DOHH2 (cell line): ENCODE measurements around the gene CAMTA1.
"Not testable (repeated sequence)": the region's sequence is repeated elsewhere in the genome, so short reads cannot be mapped to it uniquely, and the experiment has no call there.

Experiments used
- H3F3A ChIP-seq: fragments of 200-600 bp; sonication (generic), shearing (Covaris generic); 2 replicates; pipeline ENCODE4 v1.6.0; 2016; ENCODE audit warnings: antibody characterized with exemption, mild to moderate bottlenecking; ENCODE audit not compliant: control insufficient read depth, insufficient read depth
- H3K27ac ChIP-seq: fragments of 200-600 bp; sonication (generic); 2 replicates; pipeline ENCODE4 v1.5.1; 2014; ENCODE audit warnings: low read depth, mild to moderate bottlenecking, low read length, moderate library complexity
- H3K27me3 ChIP-seq: fragments of 200-600 bp; sonication (generic); 2 replicates; pipeline ENCODE4 v1.6.1; 2014; ENCODE audit warnings: mild to moderate bottlenecking, low read length, mixed read lengths; ENCODE audit not compliant: control insufficient read depth
- H3K36me3 ChIP-seq: fragments of 200-600 bp; sonication (generic); 2 replicates; pipeline ENCODE4 v1.6.1; 2014; ENCODE audit warnings: mild to moderate bottlenecking, low read length, moderate library complexity, mixed read lengths; ENCODE audit not compliant: control insufficient read depth
- H3K4me1 ChIP-seq: fragments of 200-600 bp; sonication (generic); 2 replicates; pipeline ENCODE4 v1.6.1; 2014; ENCODE audit warnings: mild to moderate bottlenecking, low read length, mixed read lengths; ENCODE audit not compliant: control insufficient read depth
- H3K4me2 ChIP-seq: fragments of 200-600 bp; sonication (generic); 2 replicates; pipeline ENCODE4 v1.6.0; 2014; ENCODE audit warnings: mild to moderate bottlenecking, low read length, moderate library complexity
- H3K4me3 ChIP-seq: fragments of 200-600 bp; sonication (generic); 2 replicates; pipeline ENCODE4 v1.5.1; 2014; ENCODE audit warnings: mild to moderate bottlenecking, low read length, mixed read lengths
- H3K79me2 ChIP-seq: fragments of 200-600 bp; sonication (generic); 2 replicates; pipeline ENCODE4 v1.6.1; 2014; ENCODE audit warnings: mild to moderate bottlenecking, low read length, mixed read lengths; ENCODE audit not compliant: control insufficient read depth
- H3K9me2 ChIP-seq: fragments of 200-600 bp; sonication (generic); replicated peaks from 2 replicates; pipeline ENCODE4 v1.6.1; 2014; ENCODE audit warnings: mild to moderate bottlenecking, low read length, mixed read lengths; ENCODE audit not compliant: control insufficient read depth
- H3K9me3 ChIP-seq: fragments of 200-600 bp; sonication (generic); 2 replicates; pipeline ENCODE4 v1.6.1; 2014; ENCODE audit warnings: antibody characterized with exemption, low read length, mixed read lengths; ENCODE audit not compliant: control insufficient read depth, insufficient read depth
- H4K20me1 ChIP-seq: fragments of 200-600 bp; sonication (generic); 2 replicates; pipeline ENCODE4 v1.6.0; 2014; ENCODE audit warnings: low read depth, mild to moderate bottlenecking, antibody characterized with exemption, low read length, moderate library complexity; ENCODE audit not compliant: control insufficient read depth, insufficient read depth
- CTCF ChIP-seq: fragments of 200-600 bp; sonication (generic); IDR thresholded peaks from one replicate; pipeline ENCODE4 v1.5.1; 2014; ENCODE audit warnings: antibody characterized with exemption, mild to moderate bottlenecking, low read depth, low read length; ENCODE audit not compliant: poor library complexity, severe bottlenecking
- EZH2phosphoT487 ChIP-seq: fragments of 200-600 bp; sonication (generic); IDR thresholded peaks from 2 replicates; pipeline ENCODE4 v1.6.1; 2017; ENCODE audit warnings: borderline replicate concordance, mild to moderate bottlenecking, antibody characterized with exemption, low read length, moderate library complexity, mixed read lengths

The CAMTA1 gene

GRCh38 chr1:7376676-7377075 lies 591.4 kb downstream of the CAMTA1 start:
- H4K20me1 ChIP-seq: no peaks in the 10 kb centered on the region
- no peaks in the 10 kb centered on the region for H3K36me3 ChIP-seq
- no peaks in the 10 kb centered on the region for H3K9me2 ChIP-seq
- H3F3A ChIP-seq: no peaks in the 10 kb centered on the region
- no peaks in the 10 kb centered on the region for H3K79me2 ChIP-seq
- H3K4me1 ChIP-seq: no peaks in the 10 kb centered on the region
- no peak overlapping the region for H3K4me2 ChIP-seq
- H3K27me3 ChIP-seq: no peaks in the 10 kb centered on the region
- no peak for TF ChIP-seq EZH2phosphoT487
- TF ChIP-seq CTCF: no peak
- H3K27ac ChIP-seq: no peak overlapping the region
- no peaks in the 10 kb centered on the region for H3K9me3 ChIP-seq
- H3K4me3 ChIP-seq: no peak overlapping the region

GRCh38 chr1:7378346-7379130 lies 593.3 kb downstream of the CAMTA1 start:
- Histone ChIP-seq H3K36me3 (no peaks in the 10 kb centered on the region), H3K4me2 (no peak overlapping the region), H3K79me2 (no peaks in the 10 kb centered on the region), H3K27ac (no peak overlapping the region), H4K20me1 (no peaks in the 10 kb centered on the region), H3K9me2 (no peaks in the 10 kb centered on the region), H3F3A (no peaks in the 10 kb centered on the region), H3K27me3 (no peaks in the 10 kb centered on the region), H3K9me3 (no peaks in the 10 kb centered on the region), H3K4me3 (no peak overlapping the region), H3K4me1 (no peaks in the 10 kb centered on the region)
- no peak for TF ChIP-seq EZH2phosphoT487
- TF ChIP-seq CTCF: no peak

DNA sequence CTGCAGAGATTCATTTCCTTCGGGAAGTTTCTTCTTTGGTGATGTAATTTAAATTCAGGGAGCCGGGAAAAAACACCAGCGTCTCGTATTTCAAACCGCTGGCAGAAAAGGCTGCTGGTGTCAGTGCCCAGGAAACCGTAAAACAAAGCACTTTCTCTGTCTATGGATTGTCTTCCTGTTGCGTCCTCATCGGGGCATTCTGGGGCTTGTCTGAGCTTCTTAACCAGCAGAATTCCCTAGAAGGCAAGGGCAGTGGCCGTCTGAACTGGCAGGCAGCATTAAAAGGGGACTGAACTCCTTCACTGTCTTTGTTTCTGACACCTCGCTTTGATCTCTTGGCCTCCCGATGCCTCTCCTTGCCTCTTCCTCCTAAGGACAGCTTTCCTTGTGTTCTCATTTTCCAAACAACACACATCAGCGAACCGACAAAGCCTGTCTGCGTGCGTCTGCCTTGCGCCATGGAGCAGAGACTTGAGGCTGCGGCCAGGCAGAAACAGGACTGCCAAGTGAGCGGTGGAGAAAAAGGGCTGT lies 594.3 kb downstream of the CAMTA1 start:
- Histone ChIP-seq H3K9me3 (no peaks in the 10 kb centered on the region), H3K4me3 (no peak overlapping the region), H3K4me1 (no peaks in the 10 kb centered on the region), H3K4me2 (no peak overlapping the region), H3F3A (no peaks in the 10 kb centered on the region), H3K27me3 (no peaks in the 10 kb centered on the region), H3K27ac (no peak overlapping the region), H4K20me1 (no peaks in the 10 kb centered on the region), H3K9me2 (no peaks in the 10 kb centered on the region), H3K36me3 (no peaks in the 10 kb centered on the region), H3K79me2 (no peaks in the 10 kb centered on the region)
- TF ChIP-seq CTCF: no peak
- TF ChIP-seq EZH2phosphoT487: no peak

- not testable (repeated sequence) for H3K9me3 ChIP-seq, H3K79me2 ChIP-seq, H3K9me2 ChIP-seq, H3K27me3 ChIP-seq, H4K20me1 ChIP-seq, H3K36me3 ChIP-seq, H3K4me3 ChIP-seq, H3K4me2 ChIP-seq, H3K4me1 ChIP-seq, H3F3A ChIP-seq, H3K27ac ChIP-seq
These were observed 594.8 kb downstream of the CAMTA1 start for GRCh38 chr1:7380068-7380467.
